CD4-positive, alpha-beta T cell (primary cell): ENCODE results near the gene MYCBP2. TPM values are rescaled to one million over a fixed set of nuclear protein-coding genes. Genes with fewer than 3 reads are reported as not detected.

Experiments
- ATAC-seq: fragments of 200-7000 bp; cut with Tn5 transposase; one replicate; pipeline ENCODE4 v1.10.0; 2022; ENCODE audit warnings: mild to moderate bottlenecking; ENCODE audit not compliant: poor library complexity
- CTCF ChIA-PET: fragments of 350-600 bp; sonication (Branson Sonifier 250); formaldehyde crosslinking; loops from one replicate; lab custom pipeline; 2021; ENCODE audit warnings: antibody characterized with exemption, inconsistent platforms; lab: Charles Lee
- POLR2A ChIA-PET: fragments of 350-600 bp; sonication (Branson Sonifier 250); formaldehyde crosslinking; loops from one replicate; lab custom pipeline; 2021; ENCODE audit warnings: antibody characterized with exemption, inconsistent platforms; lab: Charles Lee
- DNase-seq, 14 experiments: peaks; one replicate each; pipeline ENCODE4 v3.0.0-alpha.2; 2013 to 2020; ENCODE audit warnings: mixed read lengths in 2 of 14
- H3K27ac ChIP-seq, 2 donors: one replicate each; pipeline versions ENCODE4 v1.5.1 to v1.7.0; 2013; ENCODE audit warnings: low read length in 2 of 2, low read depth in 1 of 2, mild to moderate bottlenecking in 1 of 2
- H3K27me3 ChIP-seq, 2 experiments: 1 replicate in 1 of 2; 2 replicates in 1 of 2; pipeline versions ENCODE4 v1.6.1 to v1.7.0; 2013; ENCODE audit warnings: low read length in 2 of 2, control low read depth in 1 of 2, mild to moderate bottlenecking in 1 of 2, moderate library complexity in 1 of 2; ENCODE audit not compliant: insufficient read depth in 2 of 2, control insufficient read depth in 1 of 2
- H3K36me3 ChIP-seq: one replicate; pipeline ENCODE4 v1.6.1; 2013; ENCODE audit warnings: low read length, control low read depth; ENCODE audit not compliant: insufficient read depth
- H3K4me1 ChIP-seq: one replicate; pipeline ENCODE4 v1.6.1; 2013; ENCODE audit warnings: low read length, control low read depth; ENCODE audit not compliant: insufficient read depth
- H3K4me3 ChIP-seq: one replicate; pipeline ENCODE4 v1.5.1; 2013; ENCODE audit warnings: mild to moderate bottlenecking, low read length, moderate library complexity
- H3K9me3 ChIP-seq, 2 experiments: 1 replicate in 1 of 2; 2 replicates in 1 of 2; pipeline versions ENCODE4 v1.6.1 to v1.7.0; 2013; ENCODE audit warnings: low read length in 2 of 2, mild to moderate bottlenecking in 2 of 2, control low read depth in 1 of 2, moderate library complexity in 1 of 2; ENCODE audit not compliant: control insufficient read depth in 1 of 2, insufficient read depth in 1 of 2
- H3K27ac Mint-ChIP-seq: one replicate; pipeline ENCODE4 v1.8.0; 2020; ENCODE audit warnings: mixed read lengths
- H3K27me3 Mint-ChIP-seq: one replicate; pipeline ENCODE4 v1.8.0; 2021; ENCODE audit warnings: mixed read lengths
- H3K36me3 Mint-ChIP-seq: one replicate; pipeline ENCODE4 v1.8.0; 2021; ENCODE audit warnings: low read depth, mixed read lengths
- H3K4me1 Mint-ChIP-seq: one replicate; pipeline ENCODE4 v1.8.0; 2021; ENCODE audit warnings: low read depth, mixed read lengths
- H3K4me3 Mint-ChIP-seq: one replicate; pipeline ENCODE4 v1.8.0; 2020; ENCODE audit warnings: mild to moderate bottlenecking, mixed read lengths
- H3K9me3 Mint-ChIP-seq: one replicate; pipeline ENCODE4 v1.8.0; 2020; ENCODE audit warnings: mixed read lengths
- intact Hi-C, 2 experiments: fragments of 100-400 bp; cut with DNase I in 1 of 2; cut with micrococcal nuclease in 1 of 2; formaldehyde crosslinking; loops; one replicate each; pipeline versions ENCODE4 v1.15.1 to v1.9.0; 2023 to 2025; cut with DNase I, micrococcal nuclease
- total RNA-seq, 174 experiments: library from RNA in 2 of 174; stranded (reverse) in 2 of 174; gene quantifications; one replicate each; pipeline ENCODE4 v1.2.3 and lab custom pipeline; 2021 to 2026
- TF ChIP-seq, protein P1 (sequence below): fragments of 200-600 bp; IDR thresholded peaks from one replicate; pipeline ENCODE4 v1.8.0; 2022; ENCODE audit warnings: antibody characterized with exemption, mild to moderate bottlenecking

MYCBP2 gene
- total RNA-seq, 2 experiments from 2014 or later: 116 to 119 TPM

- no peaks in the 10 kb centered on the region for H3K9me3 ChIP-seq
- DNase-seq: no peak
- ChIA-PET CTCF (no interaction called here), POLR2A (no interaction called here)
- Mint-ChIP-seq H3K36me3 (peaks cover 95% of the 10 kb centered on the region), H3K27me3 (no peaks in the 10 kb centered on the region), H3K27ac (no peak overlapping the region), H3K4me1 (peaks cover 12% of the 10 kb centered on the region), H3K4me3 (no peak overlapping the region), H3K9me3 (no peaks in the 10 kb centered on the region)
- no peaks in the 10 kb centered on the region for H3K27me3 ChIP-seq
- H3K27ac ChIP-seq: no peak overlapping the region
- H3K4me1 ChIP-seq: no peaks in the 10 kb centered on the region
- TF ChIP-seq, protein P1, sequence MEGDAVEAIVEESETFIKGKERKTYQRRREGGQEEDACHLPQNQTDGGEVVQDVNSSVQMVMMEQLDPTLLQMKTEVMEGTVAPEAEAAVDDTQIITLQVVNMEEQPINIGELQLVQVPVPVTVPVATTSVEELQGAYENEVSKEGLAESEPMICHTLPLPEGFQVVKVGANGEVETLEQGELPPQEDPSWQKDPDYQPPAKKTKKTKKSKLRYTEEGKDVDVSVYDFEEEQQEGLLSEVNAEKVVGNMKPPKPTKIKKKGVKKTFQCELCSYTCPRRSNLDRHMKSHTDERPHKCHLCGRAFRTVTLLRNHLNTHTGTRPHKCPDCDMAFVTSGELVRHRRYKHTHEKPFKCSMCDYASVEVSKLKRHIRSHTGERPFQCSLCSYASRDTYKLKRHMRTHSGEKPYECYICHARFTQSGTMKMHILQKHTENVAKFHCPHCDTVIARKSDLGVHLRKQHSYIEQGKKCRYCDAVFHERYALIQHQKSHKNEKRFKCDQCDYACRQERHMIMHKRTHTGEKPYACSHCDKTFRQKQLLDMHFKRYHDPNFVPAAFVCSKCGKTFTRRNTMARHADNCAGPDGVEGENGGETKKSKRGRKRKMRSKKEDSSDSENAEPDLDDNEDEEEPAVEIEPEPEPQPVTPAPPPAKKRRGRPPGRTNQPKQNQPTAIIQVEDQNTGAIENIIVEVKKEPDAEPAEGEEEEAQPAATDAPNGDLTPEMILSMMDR: no peak
- H3K36me3 ChIP-seq: peaks cover 87% of the 10 kb centered on the region
- no peak overlapping the region for H3K4me3 ChIP-seq
- no peak for ATAC-seq
- intact Hi-C loops: no loop called here
These were observed 146.9 kb downstream of the MYCBP2 start for GRCh38 chr13:77180011-77180410.

DNA sequence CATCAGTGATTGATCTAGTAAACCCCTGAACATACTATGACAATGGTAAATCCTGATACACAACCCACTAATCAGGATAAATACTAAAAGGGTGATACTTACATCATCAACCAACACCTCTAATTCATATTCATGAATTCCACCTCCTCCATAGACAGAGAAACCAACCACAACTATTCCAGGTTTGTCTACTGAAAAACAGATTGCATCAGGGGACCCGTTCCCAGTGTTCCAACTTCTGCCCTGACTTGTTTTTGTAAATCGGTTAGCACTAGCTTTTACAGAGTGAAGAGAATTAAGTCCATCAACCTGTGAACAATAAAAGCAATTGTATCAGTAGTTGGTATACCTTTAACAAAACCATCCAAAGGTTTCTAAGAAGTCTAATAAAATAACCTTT is 149.2 kb downstream of the MYCBP2 start:
- no peak overlapping the region for H3K4me3 Mint-ChIP-seq
- Histone ChIP-seq H3K9me3 (no peaks in the 10 kb centered on the region), H3K27me3 (no peaks in the 10 kb centered on the region), H3K4me3 (no peak overlapping the region), H3K4me1 (no peaks in the 10 kb centered on the region), H3K36me3 (peaks cover 91% of the 10 kb centered on the region), H3K27ac (no peak overlapping the region)
- TF ChIP-seq, protein P1: no peak
- H3K9me3 Mint-ChIP-seq: no peaks in the 10 kb centered on the region
- no peak overlapping the region for H3K27ac Mint-ChIP-seq
- ATAC-seq (no peak), DNase-seq (no peak)
- ChIA-PET CTCF (interaction anchor here (1.3 kb wide), 1 partner anchor 11 kb away, joined by 4 read pairs; no protein-coding TSS in a partner anchor), POLR2A (no interaction called here)
- intact Hi-C loops: loop anchor here in 1 of 2 experiments (5.0 kb wide), 1 partner anchor 100 kb away; no protein-coding TSS in a partner anchor
- no peaks in the 10 kb centered on the region for H3K27me3 Mint-ChIP-seq
- H3K36me3 Mint-ChIP-seq: peaks cover 95% of the 10 kb centered on the region
- H3K4me1 Mint-ChIP-seq: peaks cover 3% of the 10 kb centered on the region

GRCh38 chr13:77176350-77176749 is 150.5 kb downstream of the MYCBP2 start:
- Histone ChIP-seq H3K9me3 (no peaks in the 10 kb centered on the region), H3K36me3 (peaks cover 90% of the 10 kb centered on the region), H3K4me1 (no peaks in the 10 kb centered on the region), H3K4me3 (no peak overlapping the region), H3K27ac (no peak overlapping the region), H3K27me3 (no peaks in the 10 kb centered on the region)
- intact Hi-C loops: loop anchor here in 1 of 2 experiments (5.0 kb wide), 1 partner anchor 99 kb away; no protein-coding TSS in a partner anchor
- H3K4me1 Mint-ChIP-seq: peaks cover 7% of the 10 kb centered on the region
- H3K4me3 Mint-ChIP-seq: no peak overlapping the region
- ChIA-PET POLR2A (interaction anchor here (0.9 kb wide), 1 partner anchor 8 kb away, joined by 5 read pairs; no protein-coding TSS in a partner anchor), CTCF (interaction anchor here (0.8 to 1.3 kb wide), 2 partner anchors 13 to 15 kb away, joined by 3 to 4 read pairs; no protein-coding TSS in a partner anchor)
- H3K27ac Mint-ChIP-seq: no peak overlapping the region
- TF ChIP-seq, protein P1: no peak
- DNase-seq (no peak), ATAC-seq (no peak)
- H3K9me3 Mint-ChIP-seq: no peaks in the 10 kb centered on the region
- no peaks in the 10 kb centered on the region for H3K27me3 Mint-ChIP-seq
- peaks cover 93% of the 10 kb centered on the region for H3K36me3 Mint-ChIP-seq
